ENCODE measurements around the gene ACSS3.

Gene ACSS3

GRCh38 chr12:81174664-81175063 lies 96.8 kb downstream of the ACSS3 start:
- Histone ChIP-seq H4K20me1 (ENCODE audit: low read depth, low read length) (no peaks in the 10 kb centered on the region), H3K9me3 (ENCODE audit: insufficient read depth, low read length) (no peaks in the 10 kb centered on the region), H3K79me2 (ENCODE audit: insufficient read depth, low read length) (no peaks in the 10 kb centered on the region), H3K4me3 (ENCODE audit: insufficient read depth, low read length, poor library complexity, severe bottlenecking) (no peak overlapping the region), H3K9ac (ENCODE audit: low read length) (no peak overlapping the region), H2AFZ (ENCODE audit: low read depth, low read length, severe bottlenecking) (no peak overlapping the region), H3F3A (ENCODE audit: insufficient read depth) (no peaks in the 10 kb centered on the region), H3K27me3 (ENCODE audit: low read length) (no peaks in the 10 kb centered on the region), H3K27ac (ENCODE audit: low read depth, low read length) (no peak overlapping the region), H3K9me2 (replicated peaks; ENCODE audit: insufficient read depth, low read length) (no peaks in the 10 kb centered on the region), H3K36me3 (ENCODE audit: low read length) (no peaks in the 10 kb centered on the region), H3K4me2 (ENCODE audit: low read depth, low read length, poor library complexity, severe bottlenecking) (no peak overlapping the region)
- TF ChIP-seq EZH2phosphoT487 (conservative IDR thresholded peaks at IDR 0.05; ENCODE audit: low read length) (no peak), CTCF (IDR thresholded peaks at IDR 0.05; ENCODE audit: insufficient read depth, low read length, poor library complexity, severe bottlenecking) (no peak)

GRCh38 chr12:81176796-81177195 lies 98.9 kb downstream of the ACSS3 start:
- Histone ChIP-seq H3K9me3 (ENCODE audit: insufficient read depth, low read length) (no peaks in the 10 kb centered on the region), H3K36me3 (ENCODE audit: low read length) (no peaks in the 10 kb centered on the region), H2AFZ (ENCODE audit: low read depth, low read length, severe bottlenecking) (no peak overlapping the region), H3K9ac (ENCODE audit: low read length) (no peak overlapping the region), H3F3A (ENCODE audit: insufficient read depth) (no peaks in the 10 kb centered on the region), H3K27me3 (ENCODE audit: low read length) (no peaks in the 10 kb centered on the region), H4K20me1 (ENCODE audit: low read depth, low read length) (no peaks in the 10 kb centered on the region), H3K9me2 (replicated peaks; ENCODE audit: insufficient read depth, low read length) (no peaks in the 10 kb centered on the region), H3K4me2 (ENCODE audit: low read depth, low read length, poor library complexity, severe bottlenecking) (no peak overlapping the region), H3K4me3 (ENCODE audit: insufficient read depth, low read length, poor library complexity, severe bottlenecking) (no peak overlapping the region), H3K27ac (ENCODE audit: low read depth, low read length) (no peak overlapping the region), H3K79me2 (ENCODE audit: insufficient read depth, low read length) (no peaks in the 10 kb centered on the region)
- TF ChIP-seq EZH2phosphoT487 (conservative IDR thresholded peaks at IDR 0.05; ENCODE audit: low read length) (no peak), CTCF (IDR thresholded peaks at IDR 0.05; ENCODE audit: insufficient read depth, low read length, poor library complexity, severe bottlenecking) (no peak)

- Histone ChIP-seq H3K27ac (ENCODE audit: low read depth, low read length) (no peak overlapping the region), H3K9ac (ENCODE audit: low read length) (no peak overlapping the region), H3F3A (ENCODE audit: insufficient read depth) (no peaks in the 10 kb centered on the region), H3K36me3 (ENCODE audit: low read length) (no peaks in the 10 kb centered on the region), H3K27me3 (ENCODE audit: low read length) (no peaks in the 10 kb centered on the region), H3K4me3 (ENCODE audit: insufficient read depth, low read length, poor library complexity, severe bottlenecking) (no peak overlapping the region), H2AFZ (ENCODE audit: low read depth, low read length, severe bottlenecking) (no peak overlapping the region), H3K9me3 (ENCODE audit: insufficient read depth, low read length) (no peaks in the 10 kb centered on the region), H3K79me2 (ENCODE audit: insufficient read depth, low read length) (no peaks in the 10 kb centered on the region), H3K9me2 (replicated peaks; ENCODE audit: insufficient read depth, low read length) (no peaks in the 10 kb centered on the region; the same call in 1 of the 2 replicates), H4K20me1 (ENCODE audit: low read depth, low read length) (no peaks in the 10 kb centered on the region), H3K4me2 (ENCODE audit: low read depth, low read length, poor library complexity, severe bottlenecking) (no peak overlapping the region)
- TF ChIP-seq CTCF (IDR thresholded peaks at IDR 0.05; ENCODE audit: insufficient read depth, low read length, poor library complexity, severe bottlenecking) (no peak), EZH2phosphoT487 (conservative IDR thresholded peaks at IDR 0.05; ENCODE audit: low read length) (no peak)
These were observed 103.8 kb downstream of the ACSS3 start for GRCh38 chr12:81181691-81182090.

All from SU-DHL-6 (cell line).